MCF 10A (cell line): Measurements from ENCODE around the gene ELP4. TPM values are rescaled to one million over a fixed set of nuclear protein-coding genes. Genes with fewer than 3 reads are reported as not detected.

Experiments
- BruUV-seq: library from RNA; stranded (reverse); fragments of 400-500 nt; replicated peaks from 2 replicates; lab custom pipeline; 2021; lab: Mats Ljungman, UMichigan
- CTCF ChIA-PET: fragments of 300-600 bp; sonication (Branson Sonifier 250); formaldehyde crosslinking; extraction: SDS; loops from one replicate; lab custom pipeline; 2021; ENCODE audit warnings: antibody characterized with exemption, inconsistent platforms; lab: Yijun Ruan, JAX
- POLR2A ChIA-PET: fragments of 300-600, 350-650 bp; sonication (Branson Sonifier 250); formaldehyde crosslinking; extraction: SDS; loops from one replicate; lab custom pipeline; 2020; ENCODE audit warnings: antibody characterized with exemption, inconsistent platforms; lab: Yijun Ruan, JAX
- DNase-seq: peaks from one replicate; pipeline ENCODE4 v3.0.0-alpha.2; 2018; ENCODE audit not compliant: unreplicated experiment
- H3K27ac Mint-ChIP-seq: one replicate; pipeline ENCODE4 v1.8.0; 2022; ENCODE audit warnings: mild to moderate bottlenecking, low read depth, mixed read lengths; ENCODE audit not compliant: unreplicated experiment
- H3K27me3 Mint-ChIP-seq: one replicate; pipeline ENCODE4 v1.8.0; 2022; ENCODE audit warnings: mixed read lengths; ENCODE audit not compliant: insufficient read depth, unreplicated experiment
- H3K36me3 Mint-ChIP-seq: one replicate; pipeline ENCODE4 v1.8.0; 2022; ENCODE audit warnings: mild to moderate bottlenecking, moderate library complexity, mixed read lengths; ENCODE audit not compliant: insufficient read depth, unreplicated experiment
- H3K4me1 Mint-ChIP-seq: one replicate; pipeline ENCODE4 v1.8.0; 2022; ENCODE audit warnings: mixed read lengths; ENCODE audit not compliant: insufficient read depth, unreplicated experiment
- H3K4me3 Mint-ChIP-seq: one replicate; pipeline ENCODE4 v1.8.0; 2022; ENCODE audit warnings: mild to moderate bottlenecking, moderate library complexity, mixed read lengths; ENCODE audit not compliant: unreplicated experiment
- H3K9me3 Mint-ChIP-seq: one replicate; pipeline ENCODE4 v1.8.0; 2022; ENCODE audit warnings: mixed read lengths; ENCODE audit not compliant: unreplicated experiment
- CTCF ChIP-seq: fragments of 200-600 bp; IDR thresholded peaks from one replicate; pipeline ENCODE4 v1.8.0; 2022; ENCODE audit warnings: antibody characterized with exemption, mild to moderate bottlenecking; ENCODE audit not compliant: unreplicated experiment
- intact Hi-C: fragments of 100-400 bp; cut with micrococcal nuclease; formaldehyde crosslinking; loops from 2 replicates; pipeline ENCODE4 v1.14.1; 2022
- total RNA-seq: library from RNA; stranded (reverse); gene quantifications from 2 replicates; pipeline ENCODE4 v1.2.3, GENCODE V29; 2022

ELP4 gene
- total RNA-seq, 1 experiment from 2014 or later: 18.3 TPM

- DNase-seq: no peak
- H3K27me3 Mint-ChIP-seq: peaks cover 76% of the 10 kb centered on the region
- no peak overlapping the region for H3K4me3 Mint-ChIP-seq
- peaks cover 6% of the 10 kb centered on the region for H3K4me1 Mint-ChIP-seq
- TF ChIP-seq CTCF: no peak
- intact Hi-C loops: no loop called here
- H3K27ac Mint-ChIP-seq: no peak overlapping the region
- no TSS peak for BruUV-seq
- H3K9me3 Mint-ChIP-seq: peaks cover 7% of the 10 kb centered on the region
- POLR2A ChIA-PET: no interaction called here
- CTCF ChIA-PET: no interaction called here
- H3K36me3 Mint-ChIP-seq: no peaks in the 10 kb centered on the region
Measured at GRCh38 chr11:31802990-31803812, 293.6 kb downstream of the ELP4 start.

- intact Hi-C loops: no loop called here
- no peak for DNase-seq
- no peaks in the 10 kb centered on the region for H3K36me3 Mint-ChIP-seq
- no peak overlapping the region for H3K27ac Mint-ChIP-seq
- POLR2A ChIA-PET: no interaction called here
- CTCF ChIA-PET: no interaction called here
- H3K27me3 Mint-ChIP-seq: peaks cover 82% of the 10 kb centered on the region
- peaks cover 7% of the 10 kb centered on the region for H3K9me3 Mint-ChIP-seq
- H3K4me1 Mint-ChIP-seq: peaks cover 6% of the 10 kb centered on the region
- no peak for TF ChIP-seq CTCF
- H3K4me3 Mint-ChIP-seq: no peak overlapping the region
- no TSS peak for BruUV-seq
Measured at GRCh38 chr11:31803813-31804311, 294.3 kb downstream of the ELP4 start.

GRCh38 chr11:31804312-31805036 is 294.9 kb downstream of the ELP4 start:
- no peak for DNase-seq
- ChIA-PET CTCF (interaction anchor here (0.5 kb wide), 1 partner anchor 22 kb away, joined by 4 read pairs; no protein-coding TSS in a partner anchor), POLR2A (no interaction called here)
- Mint-ChIP-seq H3K27me3 (peaks cover 87% of the 10 kb centered on the region), H3K4me3 (no peak overlapping the region), H3K4me1 (peaks cover 6% of the 10 kb centered on the region), H3K9me3 (peaks cover 7% of the 10 kb centered on the region), H3K27ac (no peak overlapping the region), H3K36me3 (no peaks in the 10 kb centered on the region)
- no TSS peak for BruUV-seq
- TF ChIP-seq CTCF: no peak
- intact Hi-C loops: no loop called here

GRCh38 chr11:31805037-31805628 is 295.6 kb downstream of the ELP4 start:
- peaks cover 3% of the 10 kb centered on the region for H3K9me3 Mint-ChIP-seq
- intact Hi-C loops: no loop called here
- H3K4me1 Mint-ChIP-seq: peaks cover 6% of the 10 kb centered on the region

More at GRCh38 chr11:31805037-31805628, 295.6 kb downstream of the ELP4 start:
- H3K27me3 Mint-ChIP-seq: peaks cover 80% of the 10 kb centered on the region
- H3K4me3 Mint-ChIP-seq: no peak overlapping the region
- ChIA-PET CTCF (interaction anchor here (0.5 kb wide), 1 partner anchor 22 kb away, joined by 4 read pairs; no protein-coding TSS in a partner anchor), POLR2A (no interaction called here)
- H3K36me3 Mint-ChIP-seq: no peaks in the 10 kb centered on the region
- TF ChIP-seq CTCF: no peak
- no peak for DNase-seq
- BruUV-seq: no TSS peak
- no peak overlapping the region for H3K27ac Mint-ChIP-seq
